NCI-H748 (cell line): ENCODE data around the gene SVEP1.

ENCODE experiments used
- DNase-seq: peaks from one replicate; lab custom pipeline; 2025; ENCODE audit not compliant: unreplicated experiment; lab: John Stamatoyannopoulos, UW

The SVEP1 gene

DNA sequence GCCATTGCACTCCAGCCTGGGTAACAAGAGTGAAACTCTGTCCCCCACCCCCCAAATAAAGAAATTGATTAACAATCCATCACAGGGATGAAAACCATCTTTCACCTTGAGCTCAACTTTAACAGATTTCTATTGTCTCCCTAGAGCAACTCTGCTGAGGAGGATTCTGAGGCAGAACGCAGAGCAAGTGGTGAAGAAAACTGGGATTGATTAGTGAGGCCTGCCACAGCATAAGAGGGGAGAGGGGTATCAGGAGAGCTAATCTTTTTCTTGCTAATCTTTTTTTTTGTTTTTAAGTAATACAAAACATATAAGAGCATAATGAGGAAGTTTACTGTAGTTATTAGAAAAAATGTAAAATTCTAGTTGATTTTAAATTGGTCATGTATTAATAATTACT is 250.8 kb downstream of the SVEP1 start:
- DNase-seq: no peak

DNA sequence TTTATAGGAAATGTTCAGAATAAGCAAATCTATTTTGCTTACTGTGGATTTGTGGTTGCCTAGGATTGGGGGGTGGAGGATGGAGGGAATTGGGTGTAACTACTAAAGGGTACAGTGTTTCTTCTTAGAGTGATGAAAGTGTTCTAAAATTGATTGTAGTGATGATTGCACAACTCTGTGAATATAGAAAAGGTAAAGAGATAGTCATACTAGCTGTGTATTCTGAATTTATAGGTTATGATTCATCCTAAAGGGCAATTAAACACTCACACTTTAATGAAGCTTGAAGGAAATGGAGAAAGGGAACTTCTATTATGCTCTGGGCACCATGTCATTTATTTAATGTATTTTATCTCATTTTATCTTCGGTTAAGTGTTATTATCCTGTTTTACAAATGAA is 251.8 kb downstream of the SVEP1 start:
- DNase-seq: no peak

DNA sequence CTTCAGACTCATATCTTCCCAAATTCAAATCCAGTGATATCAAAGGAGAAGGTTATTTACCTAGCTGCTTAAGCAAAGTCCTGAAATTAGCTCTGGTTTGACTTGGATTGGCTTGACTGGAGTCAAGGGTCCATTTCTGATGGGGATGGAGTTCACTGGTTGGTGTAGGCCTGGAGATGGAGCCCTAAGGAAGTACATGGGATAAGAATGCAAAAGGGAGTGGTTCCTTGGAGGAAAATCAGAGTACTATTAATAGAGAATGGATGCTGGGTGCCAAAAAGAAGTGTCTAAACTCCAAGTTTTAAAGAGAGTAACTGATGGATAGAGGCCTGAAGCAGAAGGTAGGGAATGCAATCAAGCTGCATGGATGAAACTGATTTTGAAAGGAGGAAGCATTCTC is 255.7 kb downstream of the SVEP1 start:
- no peak for DNase-seq

DNA sequence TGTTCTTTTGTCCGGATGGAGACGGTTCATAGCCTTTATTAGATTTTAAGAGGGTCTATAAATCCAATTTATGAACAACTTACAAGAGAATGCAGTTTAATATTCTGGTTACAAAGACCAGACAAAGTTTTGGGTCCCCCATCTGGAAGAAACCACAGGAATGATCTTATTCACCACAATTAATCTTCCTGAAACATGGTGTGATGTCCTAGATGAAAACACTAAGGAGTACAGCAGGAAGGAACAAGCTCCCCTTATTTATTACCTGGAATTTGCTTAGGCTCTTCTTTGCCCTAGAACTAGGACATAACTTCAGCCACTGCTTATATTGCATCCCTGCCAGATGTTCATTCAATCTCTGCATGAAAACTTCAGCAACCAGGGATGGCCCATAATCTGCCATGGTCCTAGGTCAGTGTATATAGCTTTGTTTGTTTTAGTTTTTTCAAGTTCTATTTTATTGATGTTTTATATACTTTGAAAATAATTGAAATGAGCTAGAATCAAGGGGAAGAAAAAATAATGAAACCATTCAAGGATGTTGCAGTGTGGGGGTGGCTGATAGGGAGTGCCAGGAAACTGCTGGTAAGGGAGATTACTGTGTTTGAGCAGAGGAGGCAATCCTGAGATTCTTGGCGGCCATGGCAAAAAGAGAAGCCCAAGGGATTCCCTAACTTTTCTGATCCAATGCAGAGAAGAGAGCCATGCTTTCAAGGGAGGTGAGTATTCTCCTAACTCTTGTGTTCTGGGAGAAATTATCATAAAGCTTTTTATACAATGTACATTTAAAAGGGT is 258.7 kb downstream of the SVEP1 start:
- DNase-seq: no peak

DNA sequence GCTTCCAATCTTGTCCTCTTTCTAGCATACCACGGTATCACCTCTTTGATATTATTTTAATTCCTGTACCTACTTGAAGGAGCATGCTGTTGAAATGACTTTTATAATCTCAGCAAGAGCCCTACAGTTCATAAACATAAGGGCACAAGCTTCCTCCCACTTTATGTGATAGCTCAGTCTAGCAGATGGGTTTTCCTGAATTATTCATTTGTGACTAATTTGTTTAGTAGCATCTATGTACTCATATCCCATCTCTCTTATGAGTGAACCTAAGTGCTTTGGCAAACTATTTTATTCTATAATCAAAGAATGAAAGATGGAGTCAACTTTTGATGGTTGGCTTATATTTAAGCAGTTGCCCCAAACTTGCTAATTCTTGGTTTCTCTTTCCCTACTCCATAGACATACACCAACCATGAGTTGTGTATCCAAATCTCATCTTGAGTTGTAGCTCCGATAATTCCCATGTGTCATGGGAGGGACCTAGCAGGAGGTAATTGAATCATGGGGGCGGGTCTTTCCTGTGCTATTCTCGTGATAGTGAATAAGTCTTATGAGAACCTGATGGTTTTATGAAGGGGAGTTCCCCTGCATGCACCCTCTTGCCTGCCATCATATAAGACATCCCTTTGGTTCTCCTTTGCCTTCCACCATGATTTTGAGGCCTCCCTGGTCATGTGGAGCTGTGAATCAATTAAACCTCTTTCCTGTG is 259.6 kb downstream of the SVEP1 start:
- no peak for DNase-seq

DNA sequence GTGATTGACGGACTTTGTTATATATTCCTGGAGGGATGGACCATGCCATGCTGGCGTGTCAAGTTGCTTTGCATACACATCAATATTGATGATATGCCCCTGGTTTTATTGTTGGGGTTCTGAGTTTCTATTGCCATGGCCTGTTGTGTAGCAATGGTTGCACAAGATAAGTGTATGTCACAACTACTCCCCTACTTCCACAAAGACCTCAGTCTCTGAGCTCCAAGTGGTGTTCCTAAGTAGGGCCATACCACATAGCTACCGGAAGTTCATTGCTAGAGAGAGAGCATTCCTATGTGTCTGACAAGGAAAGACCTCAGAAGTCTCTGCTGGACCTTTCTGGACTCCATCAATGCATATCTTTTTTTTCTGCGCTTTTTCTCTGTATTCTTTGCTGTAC is 261.6 kb downstream of the SVEP1 start:
- no peak for DNase-seq

DNA sequence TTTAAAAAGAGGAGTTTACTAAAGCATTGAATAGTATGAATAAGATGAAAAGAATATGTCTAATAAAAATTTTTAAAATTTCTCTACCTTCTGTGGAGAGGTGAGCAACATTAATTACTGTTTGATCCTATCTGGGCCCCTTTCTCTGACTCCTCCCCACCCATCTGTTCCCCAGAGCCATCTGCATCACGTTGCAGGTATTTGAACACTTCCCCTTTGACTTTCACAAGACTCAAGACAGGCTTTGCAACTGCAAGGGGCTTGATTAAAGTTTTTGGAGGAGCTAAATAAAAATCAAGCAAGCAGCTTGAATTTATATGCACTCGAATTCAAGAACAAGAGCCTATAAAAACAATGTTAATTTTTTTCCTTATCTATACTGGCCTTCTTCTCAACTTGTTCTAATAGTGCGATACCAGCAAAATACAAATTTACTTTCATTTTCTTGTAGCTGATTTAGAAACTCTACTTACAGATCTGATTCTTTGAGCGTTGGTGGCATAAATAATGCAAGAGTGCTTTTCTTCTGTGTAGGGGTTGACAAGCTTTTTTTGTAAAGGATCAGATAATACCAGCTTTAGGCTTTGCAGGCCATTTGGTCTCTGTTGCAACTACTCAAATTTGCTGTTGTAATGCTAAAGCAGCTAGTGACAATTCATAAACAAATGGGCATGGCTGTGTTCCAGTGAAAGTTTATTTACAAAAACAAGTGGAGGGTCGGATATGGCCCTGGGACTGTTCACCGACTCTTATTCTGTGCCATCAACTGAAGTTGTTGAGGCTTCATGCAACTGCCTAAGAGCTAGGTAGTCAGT is 263.1 kb downstream of the SVEP1 start:
- no peak for DNase-seq
